WTC11 (cell line): ENCODE data around the gene THOP1. TPM values are rescaled to one million over a fixed set of nuclear protein-coding genes. Genes with fewer than 3 reads are reported as not detected.

Experiments used
- ATAC-seq: fragments of 200-7000 bp; cut with Tn5 transposase; 2 replicates; pipeline ENCODE4 v1.10.0; 2021; ENCODE audit warnings: mild to moderate bottlenecking, moderate library complexity
- CTCF ChIA-PET: fragments of 300-600 bp; sonication (Branson Sonifier 250); formaldehyde crosslinking; loops from one replicate; lab custom pipeline; 2021; ENCODE audit warnings: antibody characterized with exemption; lab: Charles Lee
- POLR2A ChIA-PET: fragments of 350-600 bp; sonication (Branson Sonifier 250); formaldehyde crosslinking; loops from one replicate; lab custom pipeline; 2021; ENCODE audit warnings: antibody characterized with exemption; lab: Charles Lee
- DNase-seq: peaks from one replicate; pipeline ENCODE4 v3.0.0; 2021; ENCODE audit warnings: low spot score
- H3K27ac Mint-ChIP-seq: 2 replicates; pipeline ENCODE4 v1.8.0; 2021; ENCODE audit warnings: mixed read lengths
- H3K27me3 Mint-ChIP-seq: 2 replicates; pipeline ENCODE4 v1.8.0; 2021; ENCODE audit warnings: low read depth, mild to moderate bottlenecking, moderate library complexity, mixed read lengths
- H3K36me3 Mint-ChIP-seq: 2 replicates; pipeline ENCODE4 v1.8.0; 2021; ENCODE audit warnings: mixed read lengths
- H3K4me1 Mint-ChIP-seq: 2 replicates; pipeline ENCODE4 v1.8.0; 2022; ENCODE audit warnings: mixed read lengths
- H3K4me3 Mint-ChIP-seq: 2 replicates; pipeline ENCODE4 v1.8.0; 2021; ENCODE audit warnings: mild to moderate bottlenecking, moderate library complexity, mixed read lengths
- H3K9me3 Mint-ChIP-seq: 2 replicates; pipeline ENCODE4 v1.8.0; 2021; ENCODE audit warnings: mixed read lengths
- ARID4B ChIP-seq: sonication (generic); formaldehyde crosslinking; IDR thresholded peaks from 2 replicates; pipeline ENCODE4 v1.8.0; 2023; ENCODE audit warnings: missing genetic modification reagents, mild to moderate bottlenecking, borderline replicate concordance
- ATF2 ChIP-seq: sonication (generic); formaldehyde crosslinking; IDR thresholded peaks from 2 replicates; pipeline ENCODE4 v1.8.1; 2022; ENCODE audit warnings: low read depth, missing genetic modification reagents, borderline replicate concordance
- CBFB ChIP-seq: sonication (generic); formaldehyde crosslinking; IDR thresholded peaks from 2 replicates; pipeline ENCODE4 v1.8.1; 2022; ENCODE audit warnings: mild to moderate bottlenecking, low read depth, missing genetic modification reagents
- CREM ChIP-seq: sonication (generic); formaldehyde crosslinking; IDR thresholded peaks from 2 replicates; pipeline ENCODE4 v1.8.1; 2022; ENCODE audit warnings: mild to moderate bottlenecking, missing genetic modification reagents, moderate library complexity
- E2F5 ChIP-seq: sonication (generic); formaldehyde crosslinking; IDR thresholded peaks from 2 replicates; pipeline ENCODE4 v1.8.1; 2022; ENCODE audit warnings: mild to moderate bottlenecking, moderate library complexity, missing genetic modification reagents
- ELF4 ChIP-seq: sonication (generic); formaldehyde crosslinking; IDR thresholded peaks from 2 replicates; pipeline ENCODE4 v1.8.1; 2022; ENCODE audit warnings: low read depth, mild to moderate bottlenecking, moderate library complexity, missing genetic modification reagents
- FOXK1 ChIP-seq: sonication (generic); formaldehyde crosslinking; IDR thresholded peaks from 2 replicates; pipeline ENCODE4 v1.8.0; 2022; ENCODE audit warnings: mild to moderate bottlenecking, moderate library complexity, missing genetic modification reagents
- GRHL2 ChIP-seq: fragments of 250-450 bp; sonication (Bioruptor Pico); IDR thresholded peaks from 2 replicates; pipeline ENCODE4 v1.8.0; 2022; ENCODE audit warnings: mild to moderate bottlenecking, moderate library complexity; ENCODE audit not compliant: insufficient replicate concordance, severe bottlenecking
- MLX ChIP-seq: sonication (generic); formaldehyde crosslinking; IDR thresholded peaks from 2 replicates; pipeline ENCODE4 v1.8.1; 2023; ENCODE audit warnings: mild to moderate bottlenecking, missing genetic modification reagents, moderate library complexity
- NFE2L1 ChIP-seq: sonication (generic); formaldehyde crosslinking; IDR thresholded peaks from 2 replicates; pipeline ENCODE4 v1.8.1; 2023; ENCODE audit warnings: missing genetic modification reagents
- NR1H2 ChIP-seq: sonication (generic); formaldehyde crosslinking; IDR thresholded peaks from 2 replicates; pipeline ENCODE4 v1.9.0; 2021; ENCODE audit warnings: mild to moderate bottlenecking, moderate library complexity, missing genetic modification reagents
- NR3C1 ChIP-seq: sonication (generic); formaldehyde crosslinking; conservative IDR thresholded peaks from 2 replicates; pipeline ENCODE4 v1.8.1; 2023; ENCODE audit warnings: low read depth, mild to moderate bottlenecking, missing genetic modification reagents
- RELA ChIP-seq: sonication (generic); formaldehyde crosslinking; IDR thresholded peaks from 2 replicates; pipeline ENCODE4 v1.8.1; 2022; ENCODE audit warnings: missing genetic modification reagents, mild to moderate bottlenecking, borderline replicate concordance
- STAT6 ChIP-seq: sonication (generic); formaldehyde crosslinking; conservative IDR thresholded peaks from 2 replicates; pipeline ENCODE4 v1.8.1; 2023; ENCODE audit warnings: mild to moderate bottlenecking, low read depth, missing genetic modification reagents, moderate library complexity
- TEAD4 ChIP-seq: sonication (generic); formaldehyde crosslinking; IDR thresholded peaks from 2 replicates; pipeline ENCODE4 v1.8.0; 2022; ENCODE audit warnings: mild to moderate bottlenecking, missing genetic modification reagents
- USF2 ChIP-seq: sonication (generic); formaldehyde crosslinking; IDR thresholded peaks from 2 replicates; pipeline ENCODE4 v1.8.1; 2023; ENCODE audit warnings: mild to moderate bottlenecking, missing genetic modification reagents, moderate library complexity
- ZNF232 ChIP-seq: sonication (generic); formaldehyde crosslinking; IDR thresholded peaks from 2 replicates; pipeline ENCODE4 v1.8.0; 2022; ENCODE audit warnings: mild to moderate bottlenecking, missing genetic modification reagents
- ZNF396 ChIP-seq: fragments of 250-450 bp; sonication (Bioruptor Pico); IDR thresholded peaks from 2 replicates; pipeline ENCODE4 v1.8.0; 2021; ENCODE audit warnings: mild to moderate bottlenecking, moderate library complexity, borderline replicate concordance
- ZNF423 ChIP-seq: fragments of 250-450 bp; sonication (Bioruptor Pico); IDR thresholded peaks from 2 replicates; pipeline ENCODE4 v2.1.2; 2022; ENCODE audit warnings: mild to moderate bottlenecking, moderate library complexity
- total RNA-seq: library from RNA; stranded (reverse); gene quantifications from 3 replicates; pipeline ENCODE4 v1.2.3, GENCODE V29; 2021

THOP1 gene
- total RNA-seq, 1 experiment from 2014 or later: 181 TPM

- Mint-ChIP-seq H3K36me3 (peaks cover 28% of the 10 kb centered on the region), H3K27me3 (no peaks in the 10 kb centered on the region), H3K4me3 (no peak overlapping the region), H3K9me3 (no peaks in the 10 kb centered on the region), H3K4me1 (peaks cover 11% of the 10 kb centered on the region), H3K27ac (no peak overlapping the region)
- no peak for DNase-seq
- no peak for ATAC-seq
- ChIA-PET POLR2A (no interaction called here), CTCF (no interaction called here)
- TF ChIP-seq FOXK1 (no peak), MLX (CRISPR knock-in tag) (no peak), ATF2 (CRISPR knock-in tag) (no peak), ARID4B (CRISPR knock-in tag) (no peak), NFE2L1 (CRISPR knock-in tag) (no peak), TEAD4 (CRISPR knock-in tag) (no peak), ZNF423 (CRISPR knock-in tag) (no peak), ELF4 (CRISPR knock-in tag) (no peak), E2F5 (CRISPR knock-in tag) (no peak), NR1H2 (no peak), STAT6 (CRISPR knock-in tag) (no peak), GRHL2 (CRISPR knock-in tag) (no peak), CREM (CRISPR knock-in tag) (no peak), ZNF396 (CRISPR knock-in tag) (no peak), NR3C1 (no peak), CBFB (CRISPR knock-in tag) (no peak), USF2 (no peak), ZNF232 (CRISPR knock-in tag) (no peak), RELA (no peak)
Measured at GRCh38 chr19:2790194-2790556, 4.9 kb downstream of the THOP1 start.
